ENCODE data around the gene SNTB2.

DNA sequence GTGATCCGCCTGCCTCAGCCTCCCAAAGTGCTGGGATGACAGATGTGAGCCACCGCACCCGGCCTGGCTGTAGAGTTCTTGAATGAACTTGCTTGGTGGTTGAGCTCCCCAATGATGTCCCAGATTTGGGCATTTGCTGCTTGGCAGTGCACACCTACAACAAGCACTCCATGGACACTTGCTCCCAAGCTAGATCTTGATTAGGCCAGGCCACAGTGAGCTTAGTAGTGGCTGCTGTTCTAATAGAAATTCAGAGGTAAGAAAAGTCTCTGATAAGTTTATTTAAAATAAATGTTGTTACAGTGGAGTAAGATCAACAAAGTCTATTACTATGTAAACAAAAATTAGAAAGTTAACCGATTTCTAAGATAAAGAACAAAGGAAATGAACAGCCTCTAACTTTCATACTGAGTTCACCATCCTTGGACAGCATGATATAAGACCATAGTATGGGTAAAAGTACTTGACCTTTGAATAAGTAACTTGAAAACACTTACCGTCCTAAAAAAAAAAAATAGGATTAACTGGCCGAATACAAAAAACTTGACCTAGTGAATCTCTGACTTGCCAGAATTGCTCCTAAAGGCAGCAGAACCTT lies 163.7 kb downstream of the SNTB2 start:
- TF ChIP-seq CTCF (IDR thresholded peaks at IDR 0.05) (no peak), POLR2A (IDR thresholded peaks at IDR 0.05) (no peak)
